Right ventricle myocardium superior (tissue), 1 donor: ENCODE measurements around the gene AMBRA1. TPM values are rescaled to one million over a fixed set of nuclear protein-coding genes. Genes with fewer than 3 reads are reported as not detected.

Experiments used
- ATAC-seq: fragments of 200-7000 bp; cut with Tn5 transposase; one replicate; pipeline ENCODE4 v1.9.1; 2020; ENCODE audit warnings: mild to moderate bottlenecking; ENCODE audit not compliant: poor library complexity
- DNase-seq: peaks from one replicate; pipeline ENCODE4 v3.0.0-alpha.2; 2020
- intact Hi-C: fragments of 100-400 bp; cut with DNase I; formaldehyde crosslinking; loops from one replicate; pipeline ENCODE4 v1.11.2; 2022
- microRNA-seq: library from miRNA; unstranded; fragments of <30 nt; microRNA quantifications from one replicate; pipeline ENCODE4 v1.2.0, GENCODE V29; 2020
- total RNA-seq: library from RNA; stranded (reverse); fragmentation: NEBNext Ultra II Directional; extraction: Animal tissue kit (Norgen Biotek cat#: 25700); gene quantifications from one replicate; pipeline ENCODE4 v1.2.1, GENCODE V29; 2021
- donor health status: DM: no; HTN: yes; CAD: no; lungs with severe emphysema.

The AMBRA1 gene
- total RNA-seq, 1 donor from 2014 or later = 12.3 TPM

GRCh38 chr11:46353698-46354097, 240.1 kb downstream of the AMBRA1 start:
- intact Hi-C loops = no loop called here
- ATAC-seq = no peak
- DNase-seq = no peak

GRCh38 chr11:46352063-46352841, 241.6 kb downstream of the AMBRA1 start:
- DNase-seq (peak; percentile 64), ATAC-seq (peak; percentile 38)
- intact Hi-C loops = no loop called here

GRCh38 chr11:46351606-46352005, 242.2 kb downstream of the AMBRA1 start:
- DNase-seq (no peak), ATAC-seq (peak; percentile 6)
- intact Hi-C loops = no loop called here

- ATAC-seq (no peak), DNase-seq (no peak)
- intact Hi-C loops = no loop called here
These were observed 242.7 kb downstream of the AMBRA1 start for GRCh38 chr11:46351148-46351547.

GRCh38 chr11:46350695-46351094, 243.1 kb downstream of the AMBRA1 start:
- ATAC-seq = no peak
- intact Hi-C loops = no loop called here
- DNase-seq = no peak

GRCh38 chr11:46348566-46349401, 245.0 kb downstream of the AMBRA1 start:
- DNase-seq = no peak
- intact Hi-C loops = no loop called here
- ATAC-seq = peak; percentile 2

- ATAC-seq (peak; percentile 1), DNase-seq (peak; percentile 61)
- intact Hi-C loops = no loop called here
These were observed 246.0 kb downstream of the AMBRA1 start for GRCh38 chr11:46347637-46348311.

GRCh38 chr11:46346886-46347636, 246.8 kb downstream of the AMBRA1 start, which contains the start of gene DGKZ:
TSS of gene DGKZ (plus strand) at chr11:46347463. CDS start at chr11:46347660, 197 bp downstream.
- ATAC-seq = peak; percentile 91

More at GRCh38 chr11:46346886-46347636, 246.8 kb downstream of the AMBRA1 start, which contains the start of gene DGKZ:
- peak; percentile 91 for DNase-seq
- intact Hi-C loops = no loop called here

Small RNAs within 50 kb of the gene (microRNA-seq; reads per million reads assigned to microRNA genes)
- not detected for gene MIR3160-1
- gene MIR3160-2 = not detected
- gene MIR4688 = not detected

Other genes starting within 250 kb of the AMBRA1 start
- gene DGKZ, start 246.6 kb downstream of the AMBRA1 start, total RNA-seq = 65.8 TPM
- gene MDK, start 212.4 kb downstream of the AMBRA1 start, total RNA-seq = 4.7 TPM
- not detected for gene CHRM4, start 202.2 kb downstream of the AMBRA1 start, total RNA-seq
- 1.9 TPM for gene HARBI1, start 23.2 kb upstream of the AMBRA1 start, total RNA-seq
- gene ATG13, start 23.5 kb upstream of the AMBRA1 start, total RNA-seq = 37.4 TPM
- gene ARHGAP1, start 106.6 kb upstream of the AMBRA1 start, total RNA-seq = 60.9 TPM
- 6.6 TPM for gene ZNF408, start 107.0 kb upstream of the AMBRA1 start, total RNA-seq
- 0.11 TPM for gene F2, start 125.2 kb upstream of the AMBRA1 start, total RNA-seq